Liver (tissue), 3 donors: ENCODE data around the gene ATG2B.

Experiments used
- ATF3 ChIP-seq: IDR thresholded peaks from 2 replicates; pipeline ENCODE4 v1.6.1; 2016; ENCODE audit warnings: antibody characterized with exemption
- CTCF ChIP-seq: fragments of 150-350 bp; IDR thresholded peaks from 2 replicates; pipeline ENCODE4 v1.5.1; 2017; ENCODE audit warnings: improper control_type of control experiment, low read depth, low read length; ENCODE audit not compliant: missing input control
- FOXA1 ChIP-seq: IDR thresholded peaks from 2 replicates; pipeline ENCODE4 v1.6.1; 2016; ENCODE audit warnings: antibody characterized with exemption
- GABPA ChIP-seq, 2 donors: IDR thresholded peaks in 1 of 2; conservative IDR thresholded peaks in 1 of 2; 2 replicates each; pipeline ENCODE4 v1.6.1; 2016; ENCODE audit warnings: antibody characterized with exemption in 2 of 2, mild to moderate bottlenecking in 1 of 2, moderate library complexity in 1 of 2
- HNF4G ChIP-seq: IDR thresholded peaks from 2 replicates; pipeline ENCODE4 v1.6.1; 2016; ENCODE audit warnings: antibody characterized with exemption
- MAX ChIP-seq: IDR thresholded peaks from 2 replicates; pipeline ENCODE4 v1.6.1; 2016; ENCODE audit warnings: antibody characterized with exemption
- NR2F2 ChIP-seq: IDR thresholded peaks from 2 replicates; pipeline ENCODE4 v1.6.1; 2016; ENCODE audit warnings: antibody characterized with exemption
- RAD21 ChIP-seq, 2 donors: IDR thresholded peaks; 2 replicates each; pipeline ENCODE4 v1.6.1; 2016; ENCODE audit warnings: antibody characterized with exemption in 2 of 2, mild to moderate bottlenecking in 2 of 2
- REST ChIP-seq: IDR thresholded peaks from 2 replicates; pipeline ENCODE4 v1.6.1; 2016; ENCODE audit warnings: antibody characterized with exemption, mild to moderate bottlenecking
- SP1 ChIP-seq: IDR thresholded peaks from 2 replicates; pipeline ENCODE4 v1.6.1; 2018; ENCODE audit warnings: antibody characterized with exemption, mild to moderate bottlenecking
- TAF1 ChIP-seq: conservative IDR thresholded peaks from 2 replicates; pipeline ENCODE4 v1.6.1; 2016; ENCODE audit warnings: antibody characterized with exemption, mild to moderate bottlenecking
- YY1 ChIP-seq: IDR thresholded peaks from 2 replicates; pipeline ENCODE4 v1.6.1; 2016; ENCODE audit warnings: antibody characterized with exemption, mild to moderate bottlenecking
- ZBTB33 ChIP-seq: IDR thresholded peaks from 2 replicates; pipeline ENCODE4 v1.6.1; 2016; ENCODE audit warnings: antibody characterized with exemption
- donor health status: healthy.
- donor health status: healthy.

GRCh38 chr14:96320605-96321004 lies 42.5 kb downstream of the ATG2B start:
- TF ChIP-seq MAX (no peak), CTCF (no peak), REST (no peak), ATF3 (no peak), TAF1 (no peak), SP1 (no peak), GABPA (IDR thresholded peaks at IDR 0.05 in 1 of 2, conservative IDR thresholded peaks at IDR 0.05 in 1 of 2) (no peak), ZBTB33 (no peak), RAD21 (IDR thresholded peaks at IDR 0.05) (no peak), FOXA1 (no peak), YY1 (no peak), HNF4G (no peak), NR2F2 (no peak)
